Muscle layer of duodenum (tissue), 2 donors: ENCODE measurements around the gene CLEC4D.
"Not testable (repeated sequence)": the region's sequence is repeated elsewhere in the genome, so short reads cannot be mapped to it uniquely, and the experiment has no call there.

Experiments
- H3K27ac ChIP-seq: one replicate; pipeline ENCODE4 v1.7.0; 2013; ENCODE audit warnings: mild to moderate bottlenecking, low read length
- H3K27me3 ChIP-seq: one replicate; pipeline ENCODE4 v1.7.0; 2013; ENCODE audit warnings: low read depth, mild to moderate bottlenecking, control low read depth, low read length
- H3K36me3 ChIP-seq, 2 donors: one replicate each; pipeline ENCODE4 v1.7.0; 2013; ENCODE audit warnings: low read length in 2 of 2, control low read depth in 1 of 2, mild to moderate bottlenecking in 1 of 2; ENCODE audit not compliant: insufficient read depth in 2 of 2, control insufficient read depth in 1 of 2
- H3K4me1 ChIP-seq, 2 donors: one replicate each; pipeline ENCODE4 v1.7.0; 2013; ENCODE audit warnings: low read length in 2 of 2, mild to moderate bottlenecking in 2 of 2, control low read depth in 1 of 2, moderate library complexity in 1 of 2; ENCODE audit not compliant: insufficient read depth in 2 of 2, control insufficient read depth in 1 of 2
- H3K4me3 ChIP-seq, 2 donors: one replicate each; pipeline ENCODE4 v1.7.0; 2013; ENCODE audit warnings: low read length in 2 of 2, low read depth in 1 of 2, mild to moderate bottlenecking in 1 of 2
- H3K9me3 ChIP-seq, 2 donors: one replicate each; pipeline ENCODE4 v1.7.0; 2013; ENCODE audit warnings: low read length in 2 of 2, control low read depth in 1 of 2, mild to moderate bottlenecking in 1 of 2; ENCODE audit not compliant: control insufficient read depth in 1 of 2
- donor health status: healthy.

Gene CLEC4D

GRCh38 chr12:8499616-8500015 is 13.7 kb upstream of the CLEC4D start:
- Histone ChIP-seq H3K27me3 (no peaks in the 10 kb centered on the region), H3K9me3 (no peaks in the 10 kb centered on the region), H3K4me1 (no peaks in the 10 kb centered on the region), H3K4me3 (no peak overlapping the region), H3K36me3 (no peaks in the 10 kb centered on the region), H3K27ac (no peak overlapping the region)

DNA sequence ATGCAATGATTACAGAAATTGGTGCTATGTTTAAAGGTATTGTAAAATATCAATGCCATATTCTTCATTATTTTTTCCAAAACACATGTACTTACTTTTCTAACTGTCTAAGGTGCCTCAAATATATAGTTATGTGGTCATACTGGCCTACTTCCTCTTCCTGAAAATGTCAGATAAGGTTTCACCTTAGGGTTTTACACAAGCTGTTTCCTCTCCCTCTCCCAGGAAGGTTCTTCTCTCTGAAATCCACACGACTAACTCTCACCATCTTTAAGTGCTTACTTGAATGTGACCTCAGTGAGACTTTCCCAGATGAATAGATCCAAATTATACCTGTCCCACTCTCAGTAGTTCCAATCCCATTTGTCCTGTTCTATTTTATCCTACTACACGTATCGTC is 11.6 kb upstream of the CLEC4D start:
- Histone ChIP-seq H3K4me1 (no peaks in the 10 kb centered on the region), H3K27me3 (no peaks in the 10 kb centered on the region), H3K9me3 (no peaks in the 10 kb centered on the region), H3K36me3 (no peaks in the 10 kb centered on the region), H3K27ac (no peak overlapping the region), H3K4me3 (no peak overlapping the region)

DNA sequence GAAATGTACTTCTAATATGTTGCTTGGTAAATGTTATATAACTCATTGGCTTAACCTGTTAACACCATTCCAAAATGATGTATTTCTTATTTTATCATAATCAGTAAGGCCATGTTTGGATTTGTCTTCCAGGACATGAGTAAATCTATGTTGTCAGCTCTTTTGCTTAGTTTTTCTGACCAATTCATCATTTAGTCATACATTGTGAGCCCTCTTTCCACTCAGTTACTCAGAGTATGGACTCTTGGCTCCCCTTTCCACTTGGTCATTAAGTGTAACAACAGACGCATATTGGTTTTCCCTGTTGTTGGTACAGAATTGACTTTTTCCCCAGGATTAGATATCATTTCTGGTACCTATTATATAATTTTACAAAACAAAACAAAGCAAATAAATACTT is 9.0 kb upstream of the CLEC4D start:
- Histone ChIP-seq H3K36me3 (no peaks in the 10 kb centered on the region), H3K4me1 (no peaks in the 10 kb centered on the region), H3K27me3 (no peaks in the 10 kb centered on the region), H3K9me3 (no peaks in the 10 kb centered on the region), H3K27ac (no peak overlapping the region), H3K4me3 (no peak overlapping the region)

DNA sequence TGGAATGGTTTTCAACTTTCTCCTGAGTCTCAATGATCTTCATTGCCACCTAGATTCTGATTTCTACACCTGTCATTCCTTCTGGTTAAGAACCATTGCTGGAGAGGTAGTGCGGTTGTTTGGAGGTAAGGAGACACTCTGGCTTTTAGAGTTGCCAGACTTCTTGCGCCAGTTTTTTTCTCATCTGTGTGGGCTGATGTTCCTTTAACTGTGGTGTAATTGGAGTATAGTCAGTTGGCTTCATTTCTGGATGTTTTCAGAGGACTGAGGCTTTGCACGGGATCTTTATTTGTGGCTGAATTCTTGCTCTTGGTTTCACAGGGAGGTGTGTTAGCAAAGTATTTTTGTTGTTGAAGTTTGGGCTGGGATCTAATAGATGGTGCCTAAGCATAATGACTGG is 5.7 kb upstream of the CLEC4D start:
- Histone ChIP-seq H3K4me1 (no peaks in the 10 kb centered on the region), H3K27ac (no peak overlapping the region), H3K4me3 (no peak overlapping the region), H3K36me3 (no peaks in the 10 kb centered on the region), H3K27me3 (no peaks in the 10 kb centered on the region), H3K9me3 (no peaks in the 10 kb centered on the region)

DNA sequence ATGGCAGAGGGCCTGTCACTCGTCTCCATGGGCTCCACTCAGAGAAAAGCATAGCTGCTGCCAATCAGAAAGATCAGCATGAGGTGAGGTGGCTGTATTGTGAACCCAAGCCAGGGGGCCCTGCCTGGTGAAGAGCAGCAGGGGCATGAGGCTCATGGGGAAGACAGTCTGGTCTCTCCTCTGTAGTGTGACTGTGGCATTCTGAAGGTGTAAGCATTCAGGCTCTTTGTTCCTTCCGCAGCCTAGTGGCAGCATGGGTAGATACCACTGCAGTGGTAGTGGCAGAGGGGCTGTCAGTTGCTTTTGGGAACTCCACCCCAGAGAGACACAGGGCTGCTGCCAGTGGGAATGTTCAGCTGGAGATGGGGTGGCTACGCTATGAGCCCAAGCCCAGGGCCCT is 5.1 kb upstream of the CLEC4D start:
- Histone ChIP-seq H3K27ac (no peak overlapping the region), H3K4me3 (no peak overlapping the region), H3K36me3 (no peaks in the 10 kb centered on the region), H3K27me3 (no peaks in the 10 kb centered on the region), H3K9me3 (no peaks in the 10 kb centered on the region), H3K4me1 (no peaks in the 10 kb centered on the region)

DNA sequence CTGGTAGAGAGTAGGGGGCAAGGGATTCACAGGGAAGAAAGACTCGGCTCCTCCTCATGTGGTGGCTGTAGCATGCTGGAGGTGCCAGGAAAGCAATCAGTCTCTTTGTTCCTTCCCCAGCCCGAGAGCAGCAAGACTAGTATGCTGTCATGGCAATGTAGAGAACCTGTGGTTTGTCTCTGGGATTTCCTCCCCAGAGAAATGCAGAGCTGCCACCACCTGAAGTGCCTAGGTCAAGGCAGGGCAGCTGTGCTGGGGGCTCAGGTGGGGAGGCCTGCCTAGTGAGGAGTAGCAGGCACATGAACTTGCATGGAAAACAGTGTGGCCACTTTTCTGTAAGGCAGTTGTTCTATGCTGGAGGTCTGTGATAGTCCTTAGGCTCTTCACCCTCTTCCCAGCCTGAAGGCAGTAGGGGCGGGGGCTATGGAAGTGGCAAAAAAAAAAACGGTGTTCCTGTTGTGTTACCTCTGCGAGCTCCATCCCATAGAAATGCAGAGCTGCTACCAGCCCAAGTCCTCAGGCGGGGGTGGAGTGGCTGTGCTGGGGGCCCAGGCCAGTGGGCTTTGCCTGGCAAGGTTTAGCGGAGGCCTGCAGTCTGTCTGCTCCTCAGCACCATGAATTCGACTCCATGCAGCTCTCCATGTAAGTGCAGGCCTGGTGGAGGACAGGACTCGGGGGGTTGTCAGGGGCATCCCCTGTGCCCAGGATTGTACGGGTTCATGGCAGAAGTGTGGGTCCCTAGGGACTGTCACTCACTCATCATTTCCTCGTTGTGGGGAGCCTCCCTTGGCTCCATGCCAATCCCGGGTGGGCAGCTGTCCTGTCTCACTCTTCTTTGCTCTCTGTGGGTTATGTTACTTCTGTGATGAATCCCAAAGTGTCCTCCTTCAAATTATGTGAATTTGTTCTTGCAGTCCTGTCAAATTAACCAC is 4.1 kb upstream of the CLEC4D start:
- Histone ChIP-seq H3K4me1 (no peaks in the 10 kb centered on the region), H3K27ac (no peak overlapping the region), H3K4me3 (no peak overlapping the region), H3K9me3 (no peaks in the 10 kb centered on the region), H3K27me3 (no peaks in the 10 kb centered on the region), H3K36me3 (no peaks in the 10 kb centered on the region)

- H3K4me1 ChIP-seq, result no peaks in the 10 kb centered on the region
- no peaks in the 10 kb centered on the region for H3K36me3 ChIP-seq
- no peaks in the 10 kb centered on the region for H3K9me3 ChIP-seq
- no peak overlapping the region for H3K4me3 ChIP-seq
- H3K27me3 ChIP-seq, result no peaks in the 10 kb centered on the region
- H3K27ac ChIP-seq, result no peak overlapping the region
Measured at GRCh38 chr12:8517971-8518370, 4.7 kb downstream of the CLEC4D start.

DNA sequence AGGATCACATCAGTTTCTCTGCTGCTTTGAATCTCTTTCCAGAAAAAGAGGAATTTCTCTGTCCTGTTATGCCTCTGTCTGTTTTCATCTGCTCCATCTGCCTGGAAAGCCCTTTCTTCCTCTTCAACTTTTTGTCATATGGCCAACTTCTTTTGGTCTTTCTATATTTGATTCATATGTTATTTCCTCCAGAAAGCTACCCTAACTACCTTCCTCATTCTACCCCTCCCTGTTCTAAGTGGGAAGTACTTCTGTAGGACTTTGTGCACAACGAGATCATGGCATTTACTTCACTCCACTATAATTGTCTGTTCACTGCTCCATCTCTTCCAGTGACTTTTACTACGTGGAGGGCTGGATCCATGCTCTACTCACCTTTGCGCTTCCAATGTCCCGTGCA is 5.9 kb downstream of the CLEC4D start:
- no peaks in the 10 kb centered on the region for H3K27me3 ChIP-seq
- H3K36me3 ChIP-seq, result no peaks in the 10 kb centered on the region
- no peaks in the 10 kb centered on the region for H3K4me1 ChIP-seq
- no peak overlapping the region for H3K27ac ChIP-seq
- no peak overlapping the region for H3K4me3 ChIP-seq
- peaks cover 0 to 4% of the 10 kb centered on the region in 2 donors for H3K9me3 ChIP-seq

DNA sequence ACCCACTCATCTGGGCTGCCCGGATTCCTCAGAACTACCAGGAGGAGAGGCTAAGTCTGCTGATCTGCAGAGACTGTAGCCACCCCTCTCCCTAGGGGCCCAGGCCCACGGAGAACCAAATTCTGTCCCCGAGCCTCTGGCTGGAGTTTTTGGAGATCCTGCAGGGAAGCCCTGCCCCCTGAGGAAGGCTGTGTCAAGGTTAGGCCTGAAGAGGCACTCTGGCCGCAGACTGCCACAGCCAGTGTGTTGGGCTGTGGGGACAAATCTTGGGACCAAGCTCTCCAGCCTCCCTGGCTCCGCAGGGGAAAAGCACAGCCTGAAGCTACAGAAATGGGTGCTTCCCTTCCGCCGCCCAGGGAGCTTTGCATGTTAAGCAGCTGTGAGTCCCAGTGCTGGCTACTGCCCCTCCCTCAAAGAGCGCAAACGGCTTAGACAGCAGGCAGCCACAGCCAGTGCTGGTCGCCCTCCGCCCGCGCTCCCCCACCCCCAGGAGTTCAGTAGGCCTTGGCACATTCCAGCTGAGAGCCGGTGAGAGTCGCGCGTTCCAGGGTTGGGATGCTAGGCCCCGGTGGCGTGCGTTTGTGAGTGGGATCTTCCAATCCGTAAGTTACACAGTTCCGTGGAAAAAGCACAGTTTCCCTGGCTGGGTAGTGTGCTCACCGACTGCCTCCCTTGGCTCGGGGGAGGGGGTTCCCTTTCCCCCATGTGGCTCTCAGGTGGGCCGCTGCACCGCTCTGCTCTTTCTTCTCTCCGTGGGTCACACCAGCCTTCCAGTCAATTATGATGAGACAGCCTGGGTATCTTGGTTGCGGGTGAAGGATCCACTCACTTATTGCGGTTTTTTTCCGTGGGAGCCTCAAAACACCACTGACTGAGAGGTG is 14.2 kb downstream of the CLEC4D start:
- Histone ChIP-seq H3K27ac (no peak overlapping the region), H3K27me3 (no peaks in the 10 kb centered on the region), H3K36me3 (no peaks in the 10 kb centered on the region), H3K4me3 (no peak overlapping the region), H3K4me1 (no peaks in the 10 kb centered on the region), H3K9me3 (peaks cover 0 to 11% of the 10 kb centered on the region in 2 donors)

DNA sequence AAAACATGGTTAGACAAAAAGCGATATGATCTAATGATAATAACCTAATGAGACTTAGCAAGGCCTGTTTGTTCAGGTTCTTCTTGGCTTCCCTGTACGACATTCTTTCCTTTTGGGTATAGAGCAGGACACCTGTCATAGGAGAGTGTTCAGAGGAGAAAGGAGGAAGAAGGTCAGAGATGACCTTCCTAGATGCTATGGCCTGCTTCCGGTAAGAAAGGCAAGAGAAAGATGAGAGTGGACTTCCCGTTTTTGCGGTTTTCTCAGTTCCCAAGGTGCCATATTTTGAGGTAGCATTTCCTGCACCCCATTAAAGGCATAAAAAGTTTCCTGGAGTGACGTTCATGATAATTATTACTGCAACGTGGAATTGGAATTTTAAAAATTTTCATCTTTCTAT is 18.7 kb downstream of the CLEC4D start:
- no peaks in the 10 kb centered on the region for H3K9me3 ChIP-seq
- no peaks in the 10 kb centered on the region for H3K27me3 ChIP-seq
- no peak overlapping the region for H3K4me3 ChIP-seq
- no peaks in the 10 kb centered on the region for H3K4me1 ChIP-seq
- no peaks in the 10 kb centered on the region for H3K36me3 ChIP-seq
- no peak overlapping the region for H3K27ac ChIP-seq

DNA sequence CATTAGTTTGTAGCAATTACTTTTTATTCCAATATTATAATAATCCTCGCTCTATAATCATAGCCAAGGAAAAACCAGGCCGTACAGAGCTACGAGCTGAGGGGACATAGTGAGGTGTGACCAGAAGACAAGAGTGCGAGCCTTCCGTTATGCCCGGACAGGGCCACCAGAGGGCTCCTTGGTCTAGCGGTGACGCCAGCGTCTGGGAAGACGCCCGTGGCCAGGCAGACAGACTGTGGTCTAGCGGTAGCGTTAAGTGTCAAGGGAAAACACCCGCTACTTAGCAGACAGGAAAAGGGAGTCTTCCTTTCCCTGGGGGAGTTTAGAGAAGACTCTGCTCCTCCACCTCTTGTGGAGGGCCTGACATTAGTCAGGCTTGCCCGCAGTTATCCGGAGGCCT is 24.5 kb downstream of the CLEC4D start:
- not testable (repeated sequence) for H3K36me3 ChIP-seq, H3K4me1 ChIP-seq, H3K9me3 ChIP-seq, H3K27me3 ChIP-seq, H3K4me3 ChIP-seq, H3K27ac ChIP-seq
